NCI-H345 treated with DMSO at 0.1 percent for 48 hours (cell line): ENCODE results near the gene ADGRV1.
"Not testable (repeated sequence)": the region's sequence is repeated elsewhere in the genome, so short reads cannot be mapped to it uniquely, and the experiment has no call there.

Source experiments
- DNase-seq: peaks from one replicate; lab custom pipeline; 2025; ENCODE audit not compliant: unreplicated experiment; lab: John Stamatoyannopoulos, UW

The ADGRV1 gene

GRCh38 chr5:90707698-90708097, 149.1 kb downstream of the ADGRV1 start:
- DNase-seq, result no peak

GRCh38 chr5:90709323-90710155, 150.9 kb downstream of the ADGRV1 start:
- DNase-seq, result peak; percentile 1

- no peak for DNase-seq
These were observed 159.8 kb downstream of the ADGRV1 start for GRCh38 chr5:90718387-90718786.

- DNase-seq, result no peak
These were observed 181.0 kb downstream of the ADGRV1 start for GRCh38 chr5:90739567-90739966.

- no peak for DNase-seq
These were observed 181.7 kb downstream of the ADGRV1 start for GRCh38 chr5:90740244-90740799.

GRCh38 chr5:90741022-90741564, 182.5 kb downstream of the ADGRV1 start:
- no peak for DNase-seq

GRCh38 chr5:90746119-90746518, 187.5 kb downstream of the ADGRV1 start:
- DNase-seq, result no peak

- DNase-seq, result no peak
These were observed 188.6 kb downstream of the ADGRV1 start for GRCh38 chr5:90747175-90747574.

GRCh38 chr5:90747693-90748092, 189.1 kb downstream of the ADGRV1 start:
- DNase-seq, result no peak

GRCh38 chr5:90759119-90759518, 200.5 kb downstream of the ADGRV1 start:
- DNase-seq, result no peak

GRCh38 chr5:90767710-90768109, 209.1 kb downstream of the ADGRV1 start:
- no peak for DNase-seq

GRCh38 chr5:90770006-90770541, 211.5 kb downstream of the ADGRV1 start:
- DNase-seq, result not testable (repeated sequence)

GRCh38 chr5:90777959-90778358, 219.4 kb downstream of the ADGRV1 start:
- no peak for DNase-seq

- peak; percentile 7 for DNase-seq
These were observed 225.1 kb downstream of the ADGRV1 start for GRCh38 chr5:90783460-90784333.

GRCh38 chr5:90786756-90787155, 228.2 kb downstream of the ADGRV1 start:
- no peak for DNase-seq

GRCh38 chr5:90792725-90793124, 234.1 kb downstream of the ADGRV1 start:
- no peak for DNase-seq

GRCh38 chr5:90793183-90793582, 234.6 kb downstream of the ADGRV1 start:
- DNase-seq, result no peak

GRCh38 chr5:90796919-90797318, 238.3 kb downstream of the ADGRV1 start:
- DNase-seq, result not testable (repeated sequence)

- DNase-seq, result not testable (repeated sequence)
These were observed 241.5 kb downstream of the ADGRV1 start for GRCh38 chr5:90800082-90800481.

- DNase-seq, result not testable (repeated sequence)
These were observed 241.9 kb downstream of the ADGRV1 start for GRCh38 chr5:90800515-90800914.
